Stomach (tissue), 4 donors: ENCODE measurements around the gene ERFL.

Source experiments
- EP300 ChIP-seq: sonication (generic); formaldehyde crosslinking; IDR thresholded peaks from one replicate; pipeline ENCODE4 v1.6.1; 2017; ENCODE audit warnings: antibody characterized with exemption
- POLR2A ChIP-seq, 4 donors: fragments of 450-650 bp; IDR thresholded peaks; one replicate each; pipeline ENCODE4 v1.6.1; 2016; ENCODE audit warnings: antibody characterized with exemption in 4 of 4, control low read depth in 2 of 4, mild to moderate bottlenecking in 1 of 4, moderate library complexity in 1 of 4
- POLR2AphosphoS5 ChIP-seq, 3 donors: sonication (generic); formaldehyde crosslinking; IDR thresholded peaks; one replicate each; pipeline ENCODE4 v1.6.1; 2016; ENCODE audit warnings: antibody characterized with exemption in 3 of 3
- TF ChIP-seq, protein P1 (sequence below), 7 experiments: fragments of 450-650 bp in 4 of 7; fragments of 200-600 bp in 3 of 7; sonication (generic) in 3 of 7; IDR thresholded peaks; one replicate each; pipeline ENCODE4 v1.5.1; 2016 to 2019; ENCODE audit warnings: antibody characterized with exemption in 7 of 7, control low read depth in 2 of 7, mild to moderate bottlenecking in 1 of 7

DNA sequence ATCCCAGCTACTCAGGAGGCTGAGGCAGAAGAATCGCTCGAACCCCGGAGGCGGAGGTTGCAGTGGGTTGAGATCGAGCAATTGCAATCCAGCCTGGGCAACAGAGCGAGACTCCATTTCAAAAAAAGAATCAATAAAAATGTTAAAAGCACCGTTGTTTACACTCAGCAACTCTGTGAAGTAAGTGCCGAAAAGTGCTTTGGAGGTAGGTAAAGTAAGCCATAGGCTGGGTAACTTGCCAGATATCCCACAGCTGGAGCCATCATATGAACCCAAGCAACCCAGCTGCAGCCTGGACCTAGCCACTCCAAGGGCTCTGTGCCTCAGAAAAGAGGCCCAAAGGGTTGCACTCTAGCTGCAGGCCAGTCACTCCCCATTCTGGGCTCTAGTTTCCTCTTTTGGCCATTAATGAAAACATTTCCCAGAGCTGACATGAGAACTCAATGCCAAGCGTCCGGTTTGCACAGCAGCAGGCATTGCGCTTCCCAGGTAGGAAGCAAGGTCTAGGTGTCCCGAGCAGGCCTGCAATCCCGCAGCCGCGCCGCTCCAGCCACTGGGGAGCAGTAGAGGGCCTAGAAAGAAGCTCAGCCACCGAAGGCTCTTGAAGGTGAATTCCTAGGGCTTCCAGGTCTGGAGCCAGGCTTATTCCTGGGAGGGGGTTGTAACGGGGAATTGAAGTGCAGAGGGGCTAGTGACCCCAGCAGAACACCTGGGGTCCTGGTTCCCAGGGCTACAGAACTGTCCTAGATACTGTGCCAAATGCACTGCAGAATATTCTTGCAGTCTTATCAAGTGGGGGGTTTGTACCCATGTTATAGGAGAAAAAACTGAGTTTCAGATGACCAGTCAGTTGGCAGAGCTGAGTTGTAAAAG, 55.2 kb downstream of the ERFL start:
- TF ChIP-seq POLR2AphosphoS5 (IDR thresholded peaks at IDR 0.05) (peak in 1 of 3 donors; percentile 79), EP300 (no peak), POLR2A (IDR thresholded peaks at IDR 0.05) (no peak)
- TF ChIP-seq, protein P1, sequence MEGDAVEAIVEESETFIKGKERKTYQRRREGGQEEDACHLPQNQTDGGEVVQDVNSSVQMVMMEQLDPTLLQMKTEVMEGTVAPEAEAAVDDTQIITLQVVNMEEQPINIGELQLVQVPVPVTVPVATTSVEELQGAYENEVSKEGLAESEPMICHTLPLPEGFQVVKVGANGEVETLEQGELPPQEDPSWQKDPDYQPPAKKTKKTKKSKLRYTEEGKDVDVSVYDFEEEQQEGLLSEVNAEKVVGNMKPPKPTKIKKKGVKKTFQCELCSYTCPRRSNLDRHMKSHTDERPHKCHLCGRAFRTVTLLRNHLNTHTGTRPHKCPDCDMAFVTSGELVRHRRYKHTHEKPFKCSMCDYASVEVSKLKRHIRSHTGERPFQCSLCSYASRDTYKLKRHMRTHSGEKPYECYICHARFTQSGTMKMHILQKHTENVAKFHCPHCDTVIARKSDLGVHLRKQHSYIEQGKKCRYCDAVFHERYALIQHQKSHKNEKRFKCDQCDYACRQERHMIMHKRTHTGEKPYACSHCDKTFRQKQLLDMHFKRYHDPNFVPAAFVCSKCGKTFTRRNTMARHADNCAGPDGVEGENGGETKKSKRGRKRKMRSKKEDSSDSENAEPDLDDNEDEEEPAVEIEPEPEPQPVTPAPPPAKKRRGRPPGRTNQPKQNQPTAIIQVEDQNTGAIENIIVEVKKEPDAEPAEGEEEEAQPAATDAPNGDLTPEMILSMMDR (IDR thresholded peaks at IDR 0.05): peak in 5 of 7 experiments; percentile 35 to 73 (median 67)
